DOHH2 (cell line): ENCODE measurements around the gene NSDHL.

Source experiments
- H3F3A ChIP-seq: fragments of 200-600 bp; sonication (generic), shearing (Covaris generic); 2 replicates; pipeline ENCODE4 v1.6.0; 2016; ENCODE audit warnings: antibody characterized with exemption, mild to moderate bottlenecking; ENCODE audit not compliant: control insufficient read depth, insufficient read depth
- H3K27ac ChIP-seq: fragments of 200-600 bp; sonication (generic); 2 replicates; pipeline ENCODE4 v1.5.1; 2014; ENCODE audit warnings: low read depth, mild to moderate bottlenecking, low read length, moderate library complexity
- H3K27me3 ChIP-seq: fragments of 200-600 bp; sonication (generic); 2 replicates; pipeline ENCODE4 v1.6.1; 2014; ENCODE audit warnings: mild to moderate bottlenecking, low read length, mixed read lengths; ENCODE audit not compliant: control insufficient read depth
- H3K36me3 ChIP-seq: fragments of 200-600 bp; sonication (generic); 2 replicates; pipeline ENCODE4 v1.6.1; 2014; ENCODE audit warnings: mild to moderate bottlenecking, low read length, moderate library complexity, mixed read lengths; ENCODE audit not compliant: control insufficient read depth
- H3K4me1 ChIP-seq: fragments of 200-600 bp; sonication (generic); 2 replicates; pipeline ENCODE4 v1.6.1; 2014; ENCODE audit warnings: mild to moderate bottlenecking, low read length, mixed read lengths; ENCODE audit not compliant: control insufficient read depth
- H3K4me2 ChIP-seq: fragments of 200-600 bp; sonication (generic); 2 replicates; pipeline ENCODE4 v1.6.0; 2014; ENCODE audit warnings: mild to moderate bottlenecking, low read length, moderate library complexity
- H3K4me3 ChIP-seq: fragments of 200-600 bp; sonication (generic); 2 replicates; pipeline ENCODE4 v1.5.1; 2014; ENCODE audit warnings: mild to moderate bottlenecking, low read length, mixed read lengths
- H3K79me2 ChIP-seq: fragments of 200-600 bp; sonication (generic); 2 replicates; pipeline ENCODE4 v1.6.1; 2014; ENCODE audit warnings: mild to moderate bottlenecking, low read length, mixed read lengths; ENCODE audit not compliant: control insufficient read depth
- H3K9me2 ChIP-seq: fragments of 200-600 bp; sonication (generic); replicated peaks from 2 replicates; pipeline ENCODE4 v1.6.1; 2014; ENCODE audit warnings: mild to moderate bottlenecking, low read length, mixed read lengths; ENCODE audit not compliant: control insufficient read depth
- H3K9me3 ChIP-seq: fragments of 200-600 bp; sonication (generic); 2 replicates; pipeline ENCODE4 v1.6.1; 2014; ENCODE audit warnings: antibody characterized with exemption, low read length, mixed read lengths; ENCODE audit not compliant: control insufficient read depth, insufficient read depth
- H4K20me1 ChIP-seq: fragments of 200-600 bp; sonication (generic); 2 replicates; pipeline ENCODE4 v1.6.0; 2014; ENCODE audit warnings: low read depth, mild to moderate bottlenecking, antibody characterized with exemption, low read length, moderate library complexity; ENCODE audit not compliant: control insufficient read depth, insufficient read depth
- EZH2phosphoT487 ChIP-seq: fragments of 200-600 bp; sonication (generic); IDR thresholded peaks from 2 replicates; pipeline ENCODE4 v1.6.1; 2017; ENCODE audit warnings: borderline replicate concordance, mild to moderate bottlenecking, antibody characterized with exemption, low read length, moderate library complexity, mixed read lengths
- TF ChIP-seq, protein P1 (sequence below): fragments of 200-600 bp; sonication (generic); IDR thresholded peaks from one replicate; pipeline ENCODE4 v1.5.1; 2014; ENCODE audit warnings: antibody characterized with exemption, mild to moderate bottlenecking, low read depth, low read length; ENCODE audit not compliant: poor library complexity, severe bottlenecking

The NSDHL gene

DNA sequence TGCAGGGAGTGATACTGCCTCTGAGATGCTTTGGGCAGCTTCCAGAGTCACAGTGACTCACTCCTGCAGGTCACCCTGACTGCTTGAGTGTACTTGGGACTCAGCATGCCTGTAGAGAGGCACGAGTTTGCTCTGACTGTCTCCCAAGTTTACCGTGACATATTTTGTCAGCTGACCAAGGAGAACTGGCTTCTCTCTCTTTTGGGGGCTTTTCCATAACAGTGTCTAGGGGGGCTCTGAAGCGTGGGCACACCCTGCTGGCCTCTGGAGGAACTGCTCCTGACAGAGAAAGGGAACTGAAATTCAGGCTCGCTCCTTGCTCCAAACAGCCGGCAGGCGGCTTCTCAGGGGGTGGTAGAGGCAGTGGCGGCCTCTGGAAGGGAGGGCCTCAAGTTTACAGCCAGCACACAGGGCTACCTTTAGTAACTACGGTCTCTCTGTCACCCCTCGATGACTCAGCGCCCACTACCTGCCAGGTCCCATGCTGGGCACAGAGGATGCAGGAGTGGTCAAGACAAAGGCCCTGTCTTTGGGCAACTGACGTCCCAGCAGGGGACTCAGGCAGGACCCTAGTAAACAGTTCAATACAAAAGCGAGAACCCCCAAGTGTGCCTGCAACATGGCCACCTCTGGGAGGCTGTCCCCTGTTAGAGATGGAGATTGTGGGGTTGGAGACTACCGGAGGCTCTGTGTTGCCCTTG is 84.8 kb downstream of the NSDHL start:
- H3K9me2 ChIP-seq, result no peaks in the 10 kb centered on the region
- H3K4me3 ChIP-seq, result no peak overlapping the region
- H3K27ac ChIP-seq, result no peak overlapping the region
- H3K9me3 ChIP-seq, result no peaks in the 10 kb centered on the region
- H3K4me1 ChIP-seq, result peaks cover 13% of the 10 kb centered on the region
- no peaks in the 10 kb centered on the region for H3K27me3 ChIP-seq
- H3K36me3 ChIP-seq, result no peaks in the 10 kb centered on the region
- no peak for TF ChIP-seq EZH2phosphoT487
- TF ChIP-seq, protein P1, sequence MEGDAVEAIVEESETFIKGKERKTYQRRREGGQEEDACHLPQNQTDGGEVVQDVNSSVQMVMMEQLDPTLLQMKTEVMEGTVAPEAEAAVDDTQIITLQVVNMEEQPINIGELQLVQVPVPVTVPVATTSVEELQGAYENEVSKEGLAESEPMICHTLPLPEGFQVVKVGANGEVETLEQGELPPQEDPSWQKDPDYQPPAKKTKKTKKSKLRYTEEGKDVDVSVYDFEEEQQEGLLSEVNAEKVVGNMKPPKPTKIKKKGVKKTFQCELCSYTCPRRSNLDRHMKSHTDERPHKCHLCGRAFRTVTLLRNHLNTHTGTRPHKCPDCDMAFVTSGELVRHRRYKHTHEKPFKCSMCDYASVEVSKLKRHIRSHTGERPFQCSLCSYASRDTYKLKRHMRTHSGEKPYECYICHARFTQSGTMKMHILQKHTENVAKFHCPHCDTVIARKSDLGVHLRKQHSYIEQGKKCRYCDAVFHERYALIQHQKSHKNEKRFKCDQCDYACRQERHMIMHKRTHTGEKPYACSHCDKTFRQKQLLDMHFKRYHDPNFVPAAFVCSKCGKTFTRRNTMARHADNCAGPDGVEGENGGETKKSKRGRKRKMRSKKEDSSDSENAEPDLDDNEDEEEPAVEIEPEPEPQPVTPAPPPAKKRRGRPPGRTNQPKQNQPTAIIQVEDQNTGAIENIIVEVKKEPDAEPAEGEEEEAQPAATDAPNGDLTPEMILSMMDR, result peak; percentile 79
- H3K79me2 ChIP-seq, result no peaks in the 10 kb centered on the region
- H3F3A ChIP-seq, result no peaks in the 10 kb centered on the region
- no peak overlapping the region for H3K4me2 ChIP-seq
- H4K20me1 ChIP-seq, result no peaks in the 10 kb centered on the region

DNA sequence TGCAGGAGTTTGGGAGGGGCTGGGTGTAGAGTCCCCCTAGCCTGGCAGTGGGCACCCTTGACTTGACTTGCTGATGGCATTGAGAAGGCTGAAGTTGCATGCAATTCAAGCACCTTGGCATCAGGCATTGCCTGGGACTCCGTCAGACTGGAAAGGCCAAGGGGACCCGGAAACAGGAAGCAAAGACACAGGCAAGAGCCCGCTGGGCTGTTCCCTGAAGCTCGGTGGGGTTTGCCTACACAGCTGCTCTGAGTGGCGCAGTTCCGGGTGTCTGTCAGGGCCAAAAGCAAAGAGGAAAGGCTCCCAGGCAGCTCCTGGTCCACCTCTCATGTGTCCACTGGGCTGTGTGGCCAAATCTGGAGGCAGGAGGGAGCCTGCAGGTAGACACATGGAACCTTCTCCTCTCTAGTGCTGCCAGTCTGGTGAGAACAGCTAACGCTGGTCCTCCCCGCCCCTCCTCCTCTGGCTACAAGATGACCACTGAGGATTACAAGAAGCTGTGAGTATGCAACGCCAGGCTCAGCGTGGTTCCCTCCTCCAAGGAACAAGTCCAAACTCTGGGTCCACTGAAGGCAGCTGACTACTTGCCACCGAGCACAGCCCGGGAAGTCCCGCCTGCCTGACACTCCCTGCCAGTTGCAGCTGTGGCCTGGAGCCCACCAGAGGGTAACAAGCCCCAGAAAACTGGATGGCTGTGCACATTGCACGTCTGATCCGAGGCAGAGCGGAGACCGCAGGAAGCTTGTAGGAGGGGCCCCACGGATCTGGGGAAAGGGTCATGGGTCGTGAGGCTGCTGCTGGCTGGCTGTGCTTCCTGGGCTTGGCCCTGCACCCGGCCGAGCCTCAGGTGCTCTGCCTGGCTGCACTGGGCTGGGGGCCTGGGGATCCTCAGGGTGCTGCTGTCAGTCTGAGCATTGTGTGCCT is 87.1 kb downstream of the NSDHL start:
- Histone ChIP-seq H4K20me1 (no peaks in the 10 kb centered on the region), H3F3A (no peaks in the 10 kb centered on the region), H3K4me2 (peak overlapping the region; percentile 55), H3K27ac (no peak overlapping the region), H3K9me2 (no peaks in the 10 kb centered on the region), H3K27me3 (no peaks in the 10 kb centered on the region), H3K79me2 (no peaks in the 10 kb centered on the region), H3K36me3 (no peaks in the 10 kb centered on the region), H3K9me3 (no peaks in the 10 kb centered on the region), H3K4me3 (peak overlapping the region; percentile 58), H3K4me1 (peaks cover 13% of the 10 kb centered on the region)
- TF ChIP-seq, protein P1, result no peak
- TF ChIP-seq EZH2phosphoT487, result no peak

DNA sequence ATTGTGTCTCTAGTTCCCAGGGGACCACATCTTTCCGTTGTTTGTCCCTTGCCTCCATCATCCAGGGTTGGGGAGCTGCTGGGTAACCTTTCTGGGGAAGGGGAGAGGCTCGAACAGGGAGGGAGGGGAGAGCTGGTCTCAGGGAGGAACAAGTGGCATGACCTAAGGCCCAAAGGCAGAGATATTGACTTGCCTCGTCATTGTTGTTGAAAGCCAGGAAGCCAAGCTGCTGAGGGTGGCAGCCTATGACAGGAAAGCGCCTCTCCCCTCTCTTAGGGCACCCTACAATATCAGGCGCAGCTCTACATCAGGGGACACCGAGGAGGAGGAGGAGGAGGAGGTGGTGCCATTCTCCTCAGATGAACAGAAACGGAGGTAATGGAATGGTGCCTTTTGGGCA is 87.8 kb downstream of the NSDHL start:
- Histone ChIP-seq H3K27ac (no peak overlapping the region), H3K4me1 (peaks cover 13% of the 10 kb centered on the region), H3K4me2 (peak overlapping the region; percentile 55), H3K27me3 (no peaks in the 10 kb centered on the region), H3K4me3 (peak overlapping the region; percentile 58; the same call in 1 of the 2 replicates), H3K9me2 (no peaks in the 10 kb centered on the region), H3K9me3 (no peaks in the 10 kb centered on the region), H4K20me1 (no peaks in the 10 kb centered on the region), H3K79me2 (no peaks in the 10 kb centered on the region), H3K36me3 (no peaks in the 10 kb centered on the region), H3F3A (no peaks in the 10 kb centered on the region)
- no peak for TF ChIP-seq EZH2phosphoT487
- TF ChIP-seq, protein P1, result no peak
